Activated CD8-positive, alpha-beta memory T cell treated with anti-CD3 and anti-CD28 coated beads, Interleukin-2, amount 50 U/mL, for 24 hours (primary cell): ENCODE results near the gene TAS1R1.

ENCODE experiments used
- DNase-seq: peaks from one replicate; pipeline ENCODE4 v3.0.0-alpha.2; 2020; ENCODE audit errors: extremely low read depth

The TAS1R1 gene

GRCh38 chr1:6603915-6604558, 48.9 kb downstream of the TAS1R1 start:
- DNase-seq = no peak

GRCh38 chr1:6612641-6613360, 57.7 kb downstream of the TAS1R1 start:
- DNase-seq = no peak

DNA sequence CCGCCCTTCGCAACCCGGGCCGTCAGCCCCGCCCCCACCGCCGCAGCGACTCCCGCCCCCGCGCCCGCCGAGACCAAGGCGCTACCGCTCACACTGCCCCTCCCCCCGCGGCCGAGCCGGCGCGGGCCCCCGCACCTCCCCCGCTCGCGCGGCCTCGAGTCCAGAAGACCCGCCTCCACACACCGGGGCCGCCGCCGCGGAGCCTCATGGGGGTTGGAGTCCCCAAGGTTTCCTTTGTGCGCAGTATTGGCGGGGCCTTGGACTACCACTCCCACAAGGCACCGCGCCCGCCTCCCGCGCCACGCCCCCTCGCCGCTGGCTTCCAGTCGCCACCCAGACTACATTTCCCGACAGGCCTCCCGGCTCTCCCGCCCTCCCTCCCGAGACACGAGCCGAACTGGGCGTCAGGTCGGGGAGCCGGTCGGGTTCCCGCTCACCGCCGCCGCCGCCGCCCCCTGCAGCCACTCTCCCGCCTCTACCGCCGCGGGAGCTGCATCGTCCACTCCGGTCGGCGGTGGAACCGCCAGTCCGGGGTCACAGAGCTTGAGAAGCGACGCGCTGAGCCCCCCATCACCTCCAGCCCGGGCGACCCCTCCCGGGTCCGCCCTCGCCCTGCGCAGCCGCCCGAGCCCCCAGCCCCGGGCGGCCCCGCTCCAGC, 58.4 kb downstream of the TAS1R1 start, which contains the start of gene PHF13:
TSS of gene PHF13 (plus strand) at position 371 of the 658 bp plus-strand sequence. CDS start 336 bp downstream, outside the sequence.
- peak; percentile 98 for DNase-seq

DNA sequence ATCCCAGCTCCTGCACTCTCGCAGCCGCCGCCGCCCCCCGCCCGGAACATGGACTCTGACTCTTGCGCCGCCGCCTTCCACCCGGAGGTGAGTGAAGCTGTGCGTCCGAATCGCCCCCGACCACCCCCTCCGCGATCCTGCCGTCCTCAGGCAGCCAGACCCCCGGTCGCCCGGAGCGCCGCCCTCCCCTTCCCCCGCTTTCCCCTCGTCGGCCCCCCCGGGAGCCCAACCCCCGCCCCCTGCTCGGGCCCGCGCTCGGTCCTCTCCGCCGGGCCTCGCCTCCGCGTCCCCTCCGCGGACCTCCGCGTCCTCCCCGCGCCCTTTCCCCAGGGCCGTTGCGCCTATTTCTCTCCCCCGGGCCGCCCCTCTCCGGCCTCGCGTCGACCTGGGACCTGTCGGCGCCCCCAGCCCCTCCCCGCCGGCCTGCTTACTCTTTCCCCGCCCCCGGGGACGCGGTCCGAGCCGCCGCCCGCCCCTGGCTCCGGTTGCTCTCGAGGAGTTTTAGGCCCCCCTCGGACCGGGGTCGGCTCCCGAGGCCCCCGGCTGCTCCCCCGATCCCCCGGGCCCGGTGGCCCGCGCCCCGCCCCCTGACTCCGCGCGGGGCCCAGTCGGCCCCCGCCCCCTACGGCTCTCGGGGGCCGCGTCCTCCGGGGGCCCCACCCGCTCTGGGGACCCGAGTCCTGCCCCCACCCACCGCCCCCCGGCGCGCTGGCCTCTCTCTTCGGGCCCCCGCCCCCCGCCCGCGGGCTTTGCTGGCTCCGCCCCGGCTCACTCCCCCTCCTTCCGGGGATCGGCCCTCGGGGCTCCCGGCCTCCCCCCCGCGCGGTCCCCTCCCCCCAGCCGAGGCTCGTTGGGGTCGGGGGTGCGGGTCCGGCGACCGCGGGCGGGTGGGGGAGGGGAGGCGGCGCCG, 59.2 kb downstream of the TAS1R1 start:
- DNase-seq = no peak

DNA sequence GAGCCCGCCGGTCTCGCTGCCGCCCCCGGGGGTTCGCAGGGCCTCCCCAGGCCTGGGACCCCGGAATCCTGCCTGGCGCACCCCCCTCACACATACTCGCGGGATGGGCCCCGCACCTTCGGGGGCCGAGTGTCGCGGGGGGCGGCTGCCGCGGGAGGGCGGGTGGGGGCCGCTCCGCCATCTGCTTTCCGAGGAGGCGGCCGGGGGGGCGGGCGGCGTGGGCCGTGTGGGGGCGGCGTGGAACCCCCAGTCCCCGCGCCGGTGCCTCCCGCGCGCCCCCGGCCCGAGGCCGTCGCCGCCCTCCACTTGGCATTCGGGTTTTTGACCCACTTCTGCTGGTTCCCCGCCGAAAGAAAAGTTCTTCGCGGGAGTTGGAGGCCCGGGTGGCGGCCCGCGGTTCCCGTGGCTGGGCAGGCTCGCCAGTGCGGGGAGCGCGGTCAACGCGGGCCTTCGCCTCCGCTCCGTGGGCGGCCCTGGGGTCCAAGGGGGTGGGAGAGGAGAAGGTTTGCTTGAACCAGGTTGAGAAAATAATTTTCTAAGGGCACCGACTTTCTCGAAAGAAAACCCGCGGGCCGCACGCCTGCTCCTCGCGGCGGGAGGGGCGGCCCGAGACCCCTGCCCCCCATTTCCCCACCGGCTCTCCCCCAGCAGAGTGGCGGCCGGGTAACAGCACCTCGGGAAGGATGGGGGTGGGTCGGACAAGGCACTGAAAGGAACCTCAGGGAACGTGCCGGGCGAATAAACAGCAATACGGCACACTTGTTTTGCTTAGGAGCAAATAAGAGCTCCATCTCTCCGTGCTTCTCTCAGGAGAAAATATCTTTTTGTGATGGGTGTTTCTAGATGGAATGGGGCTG, 60.0 kb downstream of the TAS1R1 start:
- no peak for DNase-seq

DNA sequence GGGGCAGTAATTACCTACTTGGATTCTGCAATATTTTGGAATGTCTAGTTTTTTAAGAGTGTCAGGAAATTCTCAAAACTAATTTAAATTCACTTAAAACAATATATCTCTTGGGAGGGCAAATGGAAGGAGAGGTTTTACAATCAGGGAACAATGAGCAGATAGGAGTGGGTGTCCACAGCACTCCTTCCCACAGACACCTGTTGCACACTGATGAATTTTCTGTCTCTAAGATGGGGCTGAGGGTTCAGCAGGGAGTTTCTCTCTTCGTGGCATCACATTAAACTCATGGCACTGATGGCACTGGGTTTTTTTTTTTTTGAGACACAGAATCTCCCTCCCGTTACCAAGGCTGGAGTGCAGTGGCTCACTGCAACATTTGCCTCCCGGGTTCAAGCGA, 63.9 kb downstream of the TAS1R1 start:
- DNase-seq = no peak

DNA sequence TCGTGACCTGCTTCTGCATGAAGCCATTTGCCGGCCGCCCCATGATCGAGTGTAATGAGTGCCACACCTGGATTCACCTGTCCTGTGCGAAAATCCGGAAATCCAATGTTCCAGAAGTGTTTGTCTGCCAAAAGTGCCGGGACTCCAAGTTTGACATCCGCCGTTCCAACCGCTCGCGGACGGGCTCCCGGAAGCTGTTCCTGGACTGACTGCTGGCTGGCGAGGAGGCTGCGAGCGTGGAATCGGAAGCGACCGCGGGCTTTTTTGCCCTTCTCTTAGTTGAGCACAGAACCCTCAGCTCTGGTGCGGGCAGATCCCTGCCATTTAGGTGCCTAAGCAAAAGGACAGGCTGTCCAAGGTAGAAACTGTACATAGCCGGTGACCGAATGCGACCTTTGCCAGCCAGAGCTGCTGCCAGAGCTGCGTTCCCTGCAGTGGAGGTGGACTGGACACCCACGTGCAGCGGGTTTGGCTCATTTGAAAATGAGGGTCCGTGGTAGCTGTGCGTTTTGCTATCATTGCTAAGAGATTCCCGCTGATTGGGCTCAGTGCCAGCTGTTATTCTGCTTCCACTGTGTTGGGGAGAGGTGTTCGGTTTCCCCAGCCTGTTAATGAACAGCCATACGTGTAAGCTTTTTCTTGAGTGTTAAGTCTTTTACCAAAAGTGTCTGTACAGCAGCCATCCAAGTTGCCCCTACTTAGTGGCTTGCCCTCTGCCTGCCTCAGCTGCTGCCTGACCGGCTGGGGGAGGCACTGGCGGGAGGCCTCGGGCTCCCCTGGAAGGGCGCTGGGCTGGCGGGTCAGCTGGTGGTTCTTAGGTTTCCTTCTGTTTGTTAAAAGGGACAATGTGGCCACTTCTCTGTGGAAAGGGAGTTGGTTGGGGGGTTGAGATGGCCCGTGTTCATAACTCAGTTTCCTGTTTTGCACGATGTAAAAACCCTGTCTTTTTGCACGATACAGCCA, 66.6 kb downstream of the TAS1R1 start:
- no peak for DNase-seq

DNA sequence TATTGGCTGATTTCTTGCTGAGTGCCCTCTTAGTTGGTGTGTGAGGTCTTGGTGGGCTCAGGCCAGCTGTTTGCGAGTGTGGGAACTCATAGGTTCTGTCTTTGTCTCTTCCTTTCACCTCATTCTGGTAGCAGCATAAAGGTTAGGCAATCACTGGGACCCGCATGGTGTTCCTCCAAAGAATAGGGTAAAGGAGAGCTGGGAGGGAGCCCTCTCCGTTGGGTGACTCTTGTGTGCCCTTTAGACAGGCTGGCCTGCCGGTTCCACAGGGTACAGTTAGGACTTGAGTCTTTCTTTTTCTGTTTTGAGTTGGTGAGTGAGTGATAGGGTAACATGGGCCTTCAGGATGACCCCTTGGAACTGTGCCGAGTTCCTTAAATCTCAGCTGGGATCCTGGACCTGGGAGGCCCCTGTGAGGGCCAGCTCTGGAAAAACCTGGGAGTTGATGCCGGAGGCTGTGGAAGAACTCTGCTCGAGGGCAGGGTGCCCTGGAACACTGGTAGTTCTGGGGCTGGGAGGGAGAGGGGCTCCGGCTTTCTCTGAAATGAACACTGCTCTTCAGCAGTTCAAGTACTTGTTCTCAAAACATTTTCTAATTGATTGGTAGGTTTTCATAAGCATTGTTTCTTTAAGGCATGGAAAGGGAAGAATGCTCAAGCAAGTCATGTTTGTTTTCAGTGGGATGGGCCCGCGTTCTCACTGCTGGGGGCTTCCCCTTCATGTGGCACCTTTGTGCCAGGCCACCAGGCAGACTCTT, 67.5 kb downstream of the TAS1R1 start:
- no peak for DNase-seq

DNA sequence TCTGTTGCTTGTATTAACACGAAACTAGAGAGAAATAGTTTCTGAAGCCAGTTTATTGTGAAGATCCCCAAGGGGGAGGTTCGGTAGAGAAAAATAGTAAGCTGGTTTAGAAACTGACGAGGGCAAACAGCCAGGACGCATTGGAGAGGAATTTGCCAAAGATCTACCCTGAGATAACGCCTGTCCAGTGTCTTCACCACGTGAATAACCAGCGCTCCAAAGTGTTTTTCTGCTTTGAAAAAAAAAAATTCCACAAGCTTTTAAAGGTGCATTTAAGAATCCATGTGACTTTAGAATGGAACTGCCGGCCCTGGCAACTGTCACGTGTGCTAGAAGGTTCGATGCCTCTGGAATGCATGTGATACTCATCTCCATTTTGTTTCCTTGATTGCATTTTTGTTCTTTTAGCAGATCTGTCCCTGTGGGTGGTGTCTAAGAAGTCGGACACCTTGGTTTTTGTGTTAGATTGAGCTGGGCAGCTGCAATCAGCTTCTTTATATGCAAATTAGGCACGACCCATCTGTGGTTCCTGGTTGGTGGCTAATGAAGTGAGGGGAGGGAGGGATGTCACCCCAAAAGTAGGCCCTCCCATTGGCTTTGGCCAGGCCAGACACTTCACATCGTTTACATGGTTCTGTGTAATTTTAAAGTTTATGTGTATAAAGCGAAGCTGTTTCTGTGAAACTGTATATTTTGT, 68.3 kb downstream of the TAS1R1 start:
- no peak for DNase-seq

DNA sequence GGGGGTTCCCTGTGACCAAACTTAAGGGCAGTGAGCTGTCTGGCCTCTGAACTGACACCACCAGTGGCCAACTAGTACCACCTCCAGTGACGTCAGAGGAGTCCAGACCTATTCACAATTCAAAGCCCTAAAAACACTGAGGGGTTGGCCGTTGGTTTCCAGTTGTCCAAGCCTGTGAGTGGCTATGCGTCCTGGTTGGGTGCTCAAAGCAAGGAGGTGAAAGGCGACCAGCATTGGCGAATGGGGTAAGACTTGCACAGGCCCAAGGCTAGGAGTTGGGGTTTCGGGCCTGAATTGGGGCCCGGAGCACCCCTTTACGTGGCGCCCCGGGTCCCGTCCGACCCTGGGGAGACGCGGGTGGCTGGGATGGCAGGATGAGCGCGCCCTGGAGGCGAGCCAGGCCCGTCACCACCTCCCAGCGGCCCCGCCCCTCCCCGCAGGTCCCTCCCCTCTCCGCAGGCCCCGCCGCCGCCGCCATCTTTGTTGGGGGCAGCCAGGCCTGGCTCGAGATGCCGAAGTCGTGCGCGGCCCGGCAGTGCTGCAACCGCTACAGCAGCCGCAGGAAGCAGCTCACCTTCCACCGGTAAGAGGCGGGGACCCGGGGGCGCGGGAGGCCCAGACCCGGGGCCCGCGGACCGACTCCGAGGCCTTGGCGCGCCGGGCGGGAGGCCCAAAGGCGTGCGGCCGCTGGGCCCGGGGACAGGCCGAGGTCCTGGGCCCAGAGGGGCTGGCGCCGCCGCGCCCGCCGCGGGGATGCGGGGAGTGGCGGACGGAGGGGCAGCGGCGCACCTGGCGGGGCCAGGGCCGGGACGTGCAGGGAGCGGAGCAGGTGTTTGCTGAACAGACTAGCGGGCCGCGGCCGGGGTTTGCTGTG, 69.8 kb downstream of the TAS1R1 start, which contains the start of gene THAP3:
TSS of gene THAP3 (plus strand) at position 159 of the 874 bp plus-strand sequence. CDS start at position 510, 351 bp downstream.
- peak; percentile 54 for DNase-seq

DNA sequence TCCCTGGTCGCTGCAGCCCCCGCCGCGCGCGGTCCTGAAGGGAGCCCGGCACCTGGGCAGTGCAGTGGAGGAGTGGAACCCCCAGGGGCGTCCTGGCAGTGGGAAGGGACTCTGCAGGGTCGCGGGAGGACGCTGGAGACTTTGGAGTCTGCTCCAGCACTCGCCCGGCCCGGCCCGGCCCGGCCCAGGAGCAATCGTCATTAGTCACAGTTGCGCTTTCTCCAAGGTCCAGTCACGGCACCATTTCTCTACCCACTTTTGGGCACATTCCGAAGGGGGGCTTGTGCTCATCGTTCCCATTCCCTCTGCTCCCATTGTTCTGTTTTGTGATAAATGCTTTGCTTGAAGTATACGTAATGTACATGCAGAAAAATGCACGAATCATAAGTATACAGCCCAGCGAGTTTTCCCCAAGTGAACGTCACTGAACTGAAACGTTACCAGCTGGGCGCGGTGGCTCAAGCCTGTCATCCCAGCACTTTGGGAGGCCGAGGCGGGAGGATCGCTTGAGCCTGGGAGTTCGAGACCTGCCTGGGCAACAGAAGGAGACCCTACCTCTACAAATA, 70.6 kb downstream of the TAS1R1 start:
- DNase-seq = no peak

DNA sequence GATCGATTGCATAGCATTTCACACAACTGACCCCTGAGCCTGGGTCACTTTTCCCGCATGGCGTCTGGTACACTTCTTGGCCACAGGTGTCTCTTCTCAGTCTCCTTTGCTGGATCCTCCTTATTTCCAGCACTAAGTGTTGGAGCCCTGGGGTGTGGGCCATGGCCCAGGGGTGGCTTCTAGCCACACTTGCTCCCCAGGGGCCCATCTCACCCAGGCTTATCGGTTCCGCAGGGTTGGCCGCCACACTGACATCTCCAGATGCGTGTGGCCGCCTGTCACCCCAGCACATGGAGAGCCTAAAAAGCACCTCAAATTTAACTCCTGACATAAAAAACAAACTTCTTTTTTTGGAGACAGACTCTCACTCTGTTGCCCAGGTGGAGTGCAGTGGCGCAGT, 71.9 kb downstream of the TAS1R1 start:
- DNase-seq = no peak

- DNase-seq = no peak
These were observed 72.9 kb downstream of the TAS1R1 start for GRCh38 chr1:6627841-6628545.

- no peak for DNase-seq
These were observed 73.9 kb downstream of the TAS1R1 start for GRCh38 chr1:6628971-6629479.
